ENCODE data around the gene SCG3. TPM values are rescaled to one million over a fixed set of nuclear protein-coding genes. Genes with fewer than 3 reads are reported as not detected.

Gene SCG3
- total and polyA plus RNA-seq, 2 experiments from 2014 or later: not detected

DNA sequence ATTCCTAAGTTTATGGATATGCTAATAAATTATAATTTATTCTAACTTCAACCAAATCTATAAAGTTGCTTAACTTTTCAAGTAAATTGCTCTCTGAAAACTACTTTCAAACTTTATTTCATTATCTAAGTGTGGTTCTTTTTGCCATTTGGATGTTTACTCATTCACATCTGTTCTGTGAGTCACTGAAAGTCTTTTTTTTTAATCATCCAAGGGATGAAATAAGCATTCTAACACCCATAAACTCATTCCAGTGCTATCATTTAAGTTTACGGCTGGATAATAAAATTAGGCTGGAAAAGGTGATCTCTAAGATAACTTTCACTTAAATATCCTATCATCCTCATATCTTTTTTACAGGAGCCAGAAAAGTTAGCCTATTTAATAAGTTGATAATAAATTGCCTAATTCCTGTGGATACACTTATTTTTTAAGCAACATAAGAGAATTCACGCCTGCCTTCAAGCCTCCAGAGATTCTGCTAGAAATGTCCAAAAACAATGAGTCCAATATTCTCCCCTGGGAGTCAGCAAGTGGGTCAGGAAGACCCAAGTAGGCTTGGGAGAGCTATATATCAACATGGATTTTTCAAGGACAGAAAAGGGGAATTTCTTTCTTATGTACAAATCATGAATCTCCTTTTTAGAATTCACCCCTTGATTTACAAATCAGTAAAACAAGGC, 25.8 kb downstream of the SCG3 start:
- H3K27ac ChIP-seq: no peak overlapping the region
- H3K27me3 ChIP-seq: no peaks in the 10 kb centered on the region
- H3K36me3 ChIP-seq: no peaks in the 10 kb centered on the region
- TF ChIP-seq, protein P1, sequence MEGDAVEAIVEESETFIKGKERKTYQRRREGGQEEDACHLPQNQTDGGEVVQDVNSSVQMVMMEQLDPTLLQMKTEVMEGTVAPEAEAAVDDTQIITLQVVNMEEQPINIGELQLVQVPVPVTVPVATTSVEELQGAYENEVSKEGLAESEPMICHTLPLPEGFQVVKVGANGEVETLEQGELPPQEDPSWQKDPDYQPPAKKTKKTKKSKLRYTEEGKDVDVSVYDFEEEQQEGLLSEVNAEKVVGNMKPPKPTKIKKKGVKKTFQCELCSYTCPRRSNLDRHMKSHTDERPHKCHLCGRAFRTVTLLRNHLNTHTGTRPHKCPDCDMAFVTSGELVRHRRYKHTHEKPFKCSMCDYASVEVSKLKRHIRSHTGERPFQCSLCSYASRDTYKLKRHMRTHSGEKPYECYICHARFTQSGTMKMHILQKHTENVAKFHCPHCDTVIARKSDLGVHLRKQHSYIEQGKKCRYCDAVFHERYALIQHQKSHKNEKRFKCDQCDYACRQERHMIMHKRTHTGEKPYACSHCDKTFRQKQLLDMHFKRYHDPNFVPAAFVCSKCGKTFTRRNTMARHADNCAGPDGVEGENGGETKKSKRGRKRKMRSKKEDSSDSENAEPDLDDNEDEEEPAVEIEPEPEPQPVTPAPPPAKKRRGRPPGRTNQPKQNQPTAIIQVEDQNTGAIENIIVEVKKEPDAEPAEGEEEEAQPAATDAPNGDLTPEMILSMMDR (IDR thresholded peaks at IDR 0.05; ENCODE audit: low read depth, low read length): no peak
- DNase-seq (ENCODE audit: low read depth in 1 of 2, low spot score in 1 of 2): peak in 1 of 2 donors; percentile 13
- no peaks in the 10 kb centered on the region for H3K4me1 ChIP-seq (ENCODE audit: low read depth)
- no peak overlapping the region for H3K4me3 ChIP-seq
- no peaks in the 10 kb centered on the region for H3K9me3 ChIP-seq (ENCODE audit: low read depth)

DNA sequence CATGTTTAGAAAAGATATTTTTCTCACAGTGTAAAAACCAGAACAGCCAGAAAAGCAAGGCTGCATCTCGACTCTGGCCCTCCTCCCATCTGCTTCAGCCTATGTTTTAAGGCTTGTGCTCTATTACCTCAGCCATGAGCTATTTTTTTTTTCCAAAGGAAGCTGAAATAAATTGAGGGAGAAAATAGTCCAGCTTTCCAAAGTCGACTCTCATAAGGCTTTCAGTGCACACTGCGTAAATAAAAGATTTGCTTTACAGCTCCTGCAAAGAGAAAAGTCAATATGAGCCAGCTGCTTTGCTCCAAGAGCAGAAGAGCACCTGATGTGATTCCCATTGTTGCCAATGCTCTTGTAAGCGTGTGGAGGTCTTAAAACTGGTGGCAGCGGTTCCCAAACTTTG, 26.7 kb downstream of the SCG3 start:
- no peaks in the 10 kb centered on the region for H3K4me1 ChIP-seq (ENCODE audit: low read depth)
- H3K9me3 ChIP-seq (ENCODE audit: low read depth): no peaks in the 10 kb centered on the region
- TF ChIP-seq, protein P1 (IDR thresholded peaks at IDR 0.05; ENCODE audit: low read depth, low read length): no peak
- H3K36me3 ChIP-seq: no peaks in the 10 kb centered on the region
- no peaks in the 10 kb centered on the region for H3K27me3 ChIP-seq
- no peak for DNase-seq (ENCODE audit: low read depth in 1 of 2, low spot score in 1 of 2)
- no peak overlapping the region for H3K27ac ChIP-seq
- no peak overlapping the region for H3K4me3 ChIP-seq

DNA sequence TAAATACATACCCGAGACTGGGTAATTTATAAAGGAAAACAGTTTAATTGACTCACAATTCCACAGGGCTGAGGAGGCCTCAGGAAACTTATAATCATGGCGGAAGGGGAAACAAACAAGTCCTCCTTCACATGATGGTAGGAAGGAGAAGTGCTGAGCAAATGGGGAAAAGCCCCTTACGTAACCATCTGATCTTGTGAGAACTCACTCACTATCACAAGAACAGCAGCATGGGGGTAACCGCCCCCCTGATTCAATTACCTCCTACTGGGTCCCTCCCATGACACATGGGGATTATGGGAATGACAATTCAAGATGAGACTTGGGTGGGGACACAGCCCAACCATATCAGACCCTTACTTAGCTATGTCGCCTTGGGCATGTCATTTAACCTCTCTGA, 27.7 kb downstream of the SCG3 start:
- H3K4me3 ChIP-seq: no peak overlapping the region
- DNase-seq (ENCODE audit: low read depth in 1 of 2, low spot score in 1 of 2): no peak
- no peak overlapping the region for H3K27ac ChIP-seq

GRCh38 chr15:51714162-51714561, 32.9 kb downstream of the SCG3 start:
- Histone ChIP-seq H3K4me3 (no peak overlapping the region), H3K9me3 (ENCODE audit: low read depth) (no peaks in the 10 kb centered on the region), H3K27ac (no peak overlapping the region), H3K27me3 (no peaks in the 10 kb centered on the region), H3K4me1 (ENCODE audit: low read depth) (peaks cover 3% of the 10 kb centered on the region), H3K36me3 (no peaks in the 10 kb centered on the region)
- TF ChIP-seq, protein P1 (IDR thresholded peaks at IDR 0.05; ENCODE audit: low read depth, low read length): no peak
- DNase-seq (ENCODE audit: low read depth in 1 of 2, low spot score in 1 of 2): no peak

More for the DNA sequence above, 27.7 kb downstream of the SCG3 start:
- H3K36me3 ChIP-seq: no peaks in the 10 kb centered on the region
- no peaks in the 10 kb centered on the region for H3K27me3 ChIP-seq
- H3K4me1 ChIP-seq (ENCODE audit: low read depth): no peaks in the 10 kb centered on the region
- no peaks in the 10 kb centered on the region for H3K9me3 ChIP-seq (ENCODE audit: low read depth)
- TF ChIP-seq, protein P1 (IDR thresholded peaks at IDR 0.05; ENCODE audit: low read depth, low read length): no peak

GRCh38 chr15:51714911-51715310, 33.6 kb downstream of the SCG3 start:
- H3K27me3 ChIP-seq: no peaks in the 10 kb centered on the region
- H3K27ac ChIP-seq: no peak overlapping the region
- TF ChIP-seq, protein P1 (IDR thresholded peaks at IDR 0.05; ENCODE audit: low read depth, low read length): no peak
- H3K4me1 ChIP-seq (ENCODE audit: low read depth): peaks cover 3% of the 10 kb centered on the region
- DNase-seq (ENCODE audit: low read depth in 1 of 2, low spot score in 1 of 2): no peak
- no peaks in the 10 kb centered on the region for H3K36me3 ChIP-seq
- no peaks in the 10 kb centered on the region for H3K9me3 ChIP-seq (ENCODE audit: low read depth)
- no peak overlapping the region for H3K4me3 ChIP-seq
